Measurements from ENCODE around the gene MBNL3.

MBNL3 gene

DNA sequence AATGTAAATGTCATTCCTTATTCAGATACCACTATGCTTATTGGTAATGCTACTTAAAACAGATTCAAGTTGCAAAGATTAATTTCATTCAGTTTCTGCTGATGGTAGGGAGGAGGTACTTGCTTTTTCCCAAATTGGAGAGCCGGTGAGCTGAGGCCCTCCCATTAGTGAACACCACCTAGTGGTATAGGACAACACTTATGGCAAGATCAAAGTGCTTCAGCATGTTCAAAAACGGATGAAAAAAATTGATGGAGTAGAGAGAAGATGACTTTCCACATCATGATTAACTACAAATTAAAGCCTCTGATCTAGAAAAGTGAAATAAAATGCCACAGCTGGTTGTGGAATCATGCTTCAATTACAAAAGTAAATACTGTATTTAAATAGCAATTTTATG lies 112.9 kb downstream of the MBNL3 start:
- DNase-seq (ENCODE audit: low read depth in 2 of 2) = no peak
- TF ChIP-seq, protein P1, sequence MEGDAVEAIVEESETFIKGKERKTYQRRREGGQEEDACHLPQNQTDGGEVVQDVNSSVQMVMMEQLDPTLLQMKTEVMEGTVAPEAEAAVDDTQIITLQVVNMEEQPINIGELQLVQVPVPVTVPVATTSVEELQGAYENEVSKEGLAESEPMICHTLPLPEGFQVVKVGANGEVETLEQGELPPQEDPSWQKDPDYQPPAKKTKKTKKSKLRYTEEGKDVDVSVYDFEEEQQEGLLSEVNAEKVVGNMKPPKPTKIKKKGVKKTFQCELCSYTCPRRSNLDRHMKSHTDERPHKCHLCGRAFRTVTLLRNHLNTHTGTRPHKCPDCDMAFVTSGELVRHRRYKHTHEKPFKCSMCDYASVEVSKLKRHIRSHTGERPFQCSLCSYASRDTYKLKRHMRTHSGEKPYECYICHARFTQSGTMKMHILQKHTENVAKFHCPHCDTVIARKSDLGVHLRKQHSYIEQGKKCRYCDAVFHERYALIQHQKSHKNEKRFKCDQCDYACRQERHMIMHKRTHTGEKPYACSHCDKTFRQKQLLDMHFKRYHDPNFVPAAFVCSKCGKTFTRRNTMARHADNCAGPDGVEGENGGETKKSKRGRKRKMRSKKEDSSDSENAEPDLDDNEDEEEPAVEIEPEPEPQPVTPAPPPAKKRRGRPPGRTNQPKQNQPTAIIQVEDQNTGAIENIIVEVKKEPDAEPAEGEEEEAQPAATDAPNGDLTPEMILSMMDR (IDR thresholded peaks at IDR 0.05; ENCODE audit: low read depth, low read length) = peak; percentile 24
- no peak overlapping the region for H3K4me3 ChIP-seq (replicated peaks in 1 of 2; ENCODE audit: low read depth in 2 of 2, low read length in 2 of 2)

DNA sequence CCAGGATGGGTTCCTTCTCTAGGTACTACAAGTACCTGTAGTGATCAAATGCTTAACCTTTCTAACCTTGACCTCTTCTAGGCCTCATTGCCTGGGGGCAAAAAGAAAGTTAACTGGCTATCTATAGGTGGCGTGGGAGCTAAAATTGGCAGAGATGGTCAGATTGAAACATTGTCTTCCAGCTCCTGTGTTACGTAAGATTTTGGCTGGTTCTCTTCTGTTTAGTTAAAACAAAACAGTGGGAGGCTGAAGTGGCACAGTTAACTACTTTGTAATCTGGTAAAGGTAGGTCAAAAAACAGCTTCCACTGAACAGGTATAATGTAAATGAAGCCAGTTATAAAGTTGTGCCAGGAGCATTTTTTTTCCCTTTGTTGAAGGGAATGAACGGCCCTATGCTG lies 115.2 kb downstream of the MBNL3 start:
- H3K4me3 ChIP-seq (replicated peaks in 1 of 2; ENCODE audit: low read depth in 2 of 2, low read length in 2 of 2) = no peak overlapping the region
- DNase-seq (ENCODE audit: low read depth in 2 of 2) = no peak
- TF ChIP-seq, protein P1 (IDR thresholded peaks at IDR 0.05; ENCODE audit: low read depth, low read length) = no peak

DNA sequence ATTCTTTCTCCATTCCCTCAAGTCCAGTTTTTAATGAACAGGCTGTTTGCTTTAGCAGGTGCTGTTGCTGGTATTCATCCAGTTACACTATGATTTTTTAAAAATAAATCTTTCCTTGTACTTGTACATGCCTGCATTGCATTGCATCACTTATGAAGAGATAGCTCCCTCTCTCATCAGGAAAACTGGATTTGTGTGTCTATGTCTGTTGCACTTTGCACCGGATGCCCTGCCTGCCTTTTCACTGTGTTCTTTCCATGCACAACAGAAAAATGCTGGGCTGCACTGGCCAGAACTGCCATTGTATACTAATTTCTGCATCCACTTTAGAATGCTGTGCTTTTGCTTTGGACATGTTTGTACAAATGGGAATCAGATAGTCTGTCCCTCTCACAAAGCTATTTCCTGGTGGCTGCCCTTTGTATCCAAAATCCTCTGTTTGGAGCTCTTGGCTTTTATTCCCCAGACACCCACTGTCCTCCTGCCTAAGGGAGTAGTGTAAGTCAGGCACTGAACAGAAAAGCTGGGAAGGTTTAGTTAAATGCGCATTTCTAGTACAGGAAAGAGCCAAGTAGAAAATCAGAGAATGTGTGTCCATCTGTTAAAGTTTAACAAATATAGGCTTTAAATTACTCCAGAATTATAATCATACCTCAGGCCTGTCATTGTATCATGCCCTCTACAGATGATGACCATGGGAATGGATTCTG lies 119.1 kb downstream of the MBNL3 start:
- no peak overlapping the region for H3K4me3 ChIP-seq (replicated peaks in 1 of 2; ENCODE audit: low read depth in 2 of 2, low read length in 2 of 2)
- TF ChIP-seq, protein P1 (IDR thresholded peaks at IDR 0.05; ENCODE audit: low read depth, low read length) = no peak
- no peak for DNase-seq (ENCODE audit: low read depth in 2 of 2)

DNA sequence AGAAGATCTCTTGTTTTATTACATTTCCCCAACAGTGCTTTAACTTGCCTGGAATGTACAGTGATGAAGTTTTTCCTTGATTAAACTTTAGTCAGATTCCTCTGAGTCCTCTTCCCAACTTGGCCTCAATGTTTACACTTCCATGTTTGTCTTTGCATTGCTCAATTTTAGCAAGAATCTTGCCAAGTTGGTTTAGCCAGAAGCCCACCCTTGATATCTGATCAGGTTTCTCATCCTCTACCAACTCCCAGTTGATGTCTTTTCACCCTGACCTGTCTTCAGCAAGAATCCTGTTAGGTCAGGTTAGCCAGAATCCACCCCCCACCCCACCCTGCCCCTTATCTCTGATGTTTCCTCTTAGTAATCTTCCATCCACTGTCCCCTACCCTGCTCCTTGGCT lies 120.9 kb downstream of the MBNL3 start:
- TF ChIP-seq, protein P1 (IDR thresholded peaks at IDR 0.05; ENCODE audit: low read depth, low read length) = no peak
- H3K4me3 ChIP-seq (replicated peaks in 1 of 2; ENCODE audit: low read depth in 2 of 2, low read length in 2 of 2) = no peak overlapping the region
- no peak for DNase-seq (ENCODE audit: low read depth in 2 of 2)

DNA sequence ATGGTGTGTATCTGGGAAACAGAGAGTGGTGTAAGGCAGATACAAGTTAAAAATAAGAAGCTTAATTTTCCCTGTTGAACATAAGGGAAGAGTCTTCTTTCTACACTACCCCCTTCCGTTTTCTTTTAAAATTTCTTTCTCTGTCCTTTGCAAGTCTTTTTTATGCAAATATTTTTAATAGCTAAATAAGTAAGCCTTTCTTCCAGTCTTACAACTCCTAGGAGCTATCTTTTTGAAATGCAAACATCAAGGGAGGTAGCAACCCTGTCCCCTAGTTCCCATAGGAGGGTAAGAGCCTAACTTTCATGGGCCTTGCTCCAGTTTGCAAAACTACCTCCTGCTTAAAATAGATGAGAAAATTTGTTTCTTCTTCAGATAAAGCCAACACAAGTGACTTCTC lies 121.5 kb downstream of the MBNL3 start:
- no peak for DNase-seq (ENCODE audit: low read depth in 2 of 2)
- TF ChIP-seq, protein P1 (IDR thresholded peaks at IDR 0.05; ENCODE audit: low read depth, low read length) = no peak

DNA sequence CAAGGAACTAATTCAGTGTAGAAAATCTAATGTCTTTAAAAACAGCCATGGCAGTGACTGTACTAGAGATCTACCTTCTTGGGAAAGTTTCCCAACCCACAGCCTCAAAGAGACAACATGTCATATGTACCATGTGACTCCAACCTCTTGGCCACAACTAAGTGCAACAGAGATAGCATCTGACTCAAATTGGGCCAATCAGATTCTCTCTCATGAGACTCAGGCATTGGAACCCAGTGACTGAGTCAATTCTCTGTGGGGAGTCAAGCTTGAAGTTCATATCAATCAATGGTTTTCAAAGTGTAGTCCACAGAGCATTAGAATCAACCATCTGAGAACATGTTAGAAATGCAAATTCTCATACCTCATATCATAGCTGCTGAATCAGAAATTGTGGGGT lies 123.3 kb downstream of the MBNL3 start:
- H3K4me3 ChIP-seq (replicated peaks in 1 of 2; ENCODE audit: low read depth in 2 of 2, low read length in 2 of 2) = no peak overlapping the region
- TF ChIP-seq, protein P1 (IDR thresholded peaks at IDR 0.05; ENCODE audit: low read depth, low read length) = no peak
- DNase-seq (ENCODE audit: low read depth in 2 of 2) = no peak

More for the DNA sequence above, 121.5 kb downstream of the MBNL3 start:
- no peak overlapping the region for H3K4me3 ChIP-seq (replicated peaks in 1 of 2; ENCODE audit: low read depth in 2 of 2, low read length in 2 of 2)

DNA sequence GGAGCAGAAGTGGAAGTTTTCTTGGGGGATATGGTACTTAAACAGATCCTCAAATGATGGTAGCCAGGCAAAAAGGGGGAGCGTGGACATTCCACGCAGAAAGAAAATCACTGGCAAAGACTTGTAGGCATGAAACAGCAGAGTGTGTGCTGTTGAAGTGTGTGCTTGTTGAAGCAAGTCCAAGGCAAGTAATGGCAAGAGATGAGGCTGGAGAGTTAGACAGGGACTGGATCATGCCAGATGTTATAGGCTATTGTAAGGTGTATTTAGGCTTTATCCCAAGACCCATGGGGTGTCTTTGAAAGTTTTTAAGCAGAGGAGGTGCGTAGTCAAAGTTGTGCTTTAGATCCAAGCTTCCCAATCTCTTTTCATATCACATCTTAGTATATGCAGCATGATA lies 124.5 kb downstream of the MBNL3 start:
- no peak overlapping the region for H3K4me3 ChIP-seq (replicated peaks in 1 of 2; ENCODE audit: low read depth in 2 of 2, low read length in 2 of 2)
- TF ChIP-seq, protein P1 (IDR thresholded peaks at IDR 0.05; ENCODE audit: low read depth, low read length) = no peak
- no peak for DNase-seq (ENCODE audit: low read depth in 2 of 2)
